ENCODE data around the gene IQGAP3.

DNA sequence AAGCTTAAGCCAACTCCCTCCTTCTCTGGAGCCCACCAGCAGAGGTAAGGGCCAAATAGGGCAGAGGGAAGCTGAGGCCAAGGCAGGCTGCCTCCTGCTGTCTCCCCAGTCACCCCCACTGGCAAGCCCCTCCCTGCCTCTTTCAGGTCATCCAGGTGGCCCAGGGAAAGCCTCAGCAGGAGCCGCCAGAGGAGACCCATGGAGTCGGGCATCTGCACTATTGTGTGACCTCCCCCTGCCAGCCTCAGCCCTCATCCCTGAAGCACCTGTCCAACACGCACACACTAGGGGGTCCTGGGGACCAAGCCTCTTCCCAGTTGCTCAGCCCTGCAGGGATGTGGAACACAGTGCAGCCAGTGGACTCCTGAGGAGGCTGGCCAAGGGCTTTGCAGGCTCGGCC lies 14.0 kb upstream of the IQGAP3 start:
- TF ChIP-seq GATA2 (IDR thresholded peaks at IDR 0.05; ENCODE audit: low read depth, low read length) (no peak), GATA3 (IDR thresholded peaks at IDR 0.05; ENCODE audit: low read depth, low read length) (no peak)

Measured in SH-SY5Y (cell line).